ENCODE measurements around the gene BOK. TPM values are rescaled to one million over a fixed set of nuclear protein-coding genes. Genes with fewer than 3 reads are reported as not detected.

The BOK gene
- total and polyA plus RNA-seq, 2 of the 4 experiments (the other 2 are of a cell fraction): 13.3 to 34.4 TPM

- H3K9ac ChIP-seq (ENCODE audit: low read depth, low read length): no peak overlapping the region
- TF ChIP-seq FOS (IDR thresholded peaks at IDR 0.05; ENCODE audit: low read depth, low read length) (no peak), RAD21 (IDR thresholded peaks at IDR 0.05; ENCODE audit: low read length) (no peak), BHLHE40 (IDR thresholded peaks at IDR 0.05; ENCODE audit: low read depth, low read length) (no peak), POLR2A (IDR thresholded peaks at IDR 0.05; ENCODE audit: low read depth, low read length) (no peak), CTCF (conservative IDR thresholded peaks at IDR 0.05; ENCODE audit: low read depth, low read length) (no peak), MXI1 (IDR thresholded peaks at IDR 0.05; ENCODE audit: borderline replicate concordance, low read depth, low read length) (no peak), SMC3 (IDR thresholded peaks at IDR 0.05; ENCODE audit: low read depth, low read length) (no peak), CEBPB (IDR thresholded peaks at IDR 0.05; ENCODE audit: low read depth, low read length) (no peak), NFE2L2 (IDR thresholded peaks at IDR 0.05; ENCODE audit: low read depth, low read length) (no peak), USF2 (IDR thresholded peaks at IDR 0.05; ENCODE audit: low read depth, low read length) (no peak), ELK1 (IDR thresholded peaks at IDR 0.05; ENCODE audit: borderline replicate concordance, low read depth, low read length) (no peak), RFX5 (IDR thresholded peaks at IDR 0.05; ENCODE audit: low read depth, low read length) (no peak), RCOR1 (IDR thresholded peaks at IDR 0.05; ENCODE audit: insufficient replicate concordance, low read length) (no peak), CHD1 (IDR thresholded peaks at IDR 0.05; ENCODE audit: low read depth, low read length) (no peak), MAFK (IDR thresholded peaks at IDR 0.05; ENCODE audit: low read depth, low read length) (no peak), MAZ (IDR thresholded peaks at IDR 0.05; ENCODE audit: borderline replicate concordance, low read depth, low read length) (no peak)
- peaks cover 8 to 19% of the 10 kb centered on the region in 2 experiments; a peak in 2 of 4 replicates for H3K79me1 ChIP-seq (ENCODE audit: low read depth in 1 of 2, low read length in 2 of 2)
- H2BK15ac ChIP-seq (ENCODE audit: low read depth, low read length): no peak overlapping the region
- H3K4me2 ChIP-seq (ENCODE audit: low read depth, low read length): no peak overlapping the region
- H3K27me3 ChIP-seq (ENCODE audit: control insufficient read depth, insufficient read depth, low read length): no peaks in the 10 kb centered on the region
- H3K23ac ChIP-seq (ENCODE audit: low read depth, low read length): no peak overlapping the region
- no peak overlapping the region for H2BK120ac ChIP-seq (ENCODE audit: low read depth, low read length)
- H2BK20ac ChIP-seq (ENCODE audit: low read depth, low read length): no peak overlapping the region
- BruUV-seq (replicated peaks): no TSS peak
- in situ Hi-C loops (cut with MboI; ENCODE audit: low sequenced_read_pairs) (no loop called here), dilution Hi-C loops (cut with HindIII; ENCODE audit: low sequenced_read_pairs, unreplicated experiment) (no loop called here), intact Hi-C loops (cut with micrococcal nuclease) (no loop called here)
- no peak overlapping the region for H3K18ac ChIP-seq (ENCODE audit: low read depth, low read length)
- no peak overlapping the region for H4K8ac ChIP-seq (ENCODE audit: low read depth in 2 of 2, low read length in 2 of 2)
- WGBS, 2 experiments (ENCODE audit: extremely low coverage in 2 of 2, insufficient read length in 1 of 2): 100% methylated on average over 4 of the region's 5 CpGs; no CpG with 5 or more reads in 1 of the 2 experiments
- H4K5ac ChIP-seq (ENCODE audit: low read depth, low read length): no peak overlapping the region
- no peak overlapping the region for H2AK5ac ChIP-seq (ENCODE audit: low read depth, low read length)
- no peak overlapping the region for H2BK5ac ChIP-seq (ENCODE audit: low read depth, low read length, poor library complexity, severe bottlenecking)
- H2AK9ac ChIP-seq (replicated peaks; ENCODE audit: low read depth, low read length, poor library complexity): no peak overlapping the region
- ATAC-seq (ENCODE audit: low read depth): no peak
- no peak overlapping the region for H3K4ac ChIP-seq (ENCODE audit: low read depth, low read length)
- H3K9me3 ChIP-seq (ENCODE audit: control insufficient read depth, insufficient read depth, low read length): no peaks in the 10 kb centered on the region
- H3K27ac ChIP-seq (ENCODE audit: insufficient read depth, low read length): no peak overlapping the region
- no peak overlapping the region for H3K4me3 ChIP-seq (ENCODE audit: insufficient read depth, low read depth, low read length)
- H2AFZ ChIP-seq (replicated peaks; ENCODE audit: low read length, poor library complexity): no peak overlapping the region
- no peak overlapping the region for H3K56ac ChIP-seq (ENCODE audit: extremely low read depth, insufficient read depth, low read length)
- ChIA-PET CTCF (interaction anchor here (0.7 to 1.1 kb wide), 2 partner anchors 12 to 83 kb away, joined by 4 read pairs; no protein-coding TSS in a partner anchor), POLR2A (ENCODE audit: unreplicated experiment) (no interaction called here)
- no peak for DNase-seq
- no peaks in the 10 kb centered on the region for H4K20me1 ChIP-seq (ENCODE audit: insufficient read depth, low read length)
- H3K14ac ChIP-seq (replicated peaks; ENCODE audit: low read depth, low read length): no peak overlapping the region
- no peak overlapping the region for H4K91ac ChIP-seq (ENCODE audit: insufficient read depth, low read depth, low read length)
- no peaks in the 10 kb centered on the region; the same call in 1 of the 2 replicates for H3K4me1 ChIP-seq (ENCODE audit: control insufficient read depth, insufficient read depth, low read length)
- peaks cover 39% of the 10 kb centered on the region for H3K36me3 ChIP-seq (ENCODE audit: control insufficient read depth, insufficient read depth, low read length)
- H3K9me1 ChIP-seq (ENCODE audit: insufficient read depth, low read length): no peaks in the 10 kb centered on the region
These were observed 39.5 kb downstream of the BOK start for GRCh38 chr2:241598061-241598460.
